Karpas-422 (cell line): ENCODE results near the gene TMEM40. TPM values are rescaled to one million over a fixed set of nuclear protein-coding genes. Genes with fewer than 3 reads are reported as not detected.
"Not testable (repeated sequence)": the region's sequence is repeated elsewhere in the genome, so short reads cannot be mapped to it uniquely, and the experiment has no call there.

Experiments used
- DNase-seq: peaks from one replicate; pipeline ENCODE4 v3.0.0-alpha.2; 2015
- H2AFZ ChIP-seq: fragments of 200-600 bp; sonication (generic); 2 replicates; pipeline ENCODE4 v1.6.1; 2014; ENCODE audit warnings: antibody characterized with exemption, low read length, mixed read lengths
- H3K27ac ChIP-seq: fragments of 200-600 bp; sonication (generic); 2 replicates; pipeline ENCODE4 v1.5.1; 2014; ENCODE audit warnings: mild to moderate bottlenecking, low read length, moderate library complexity
- H3K27me3 ChIP-seq: fragments of 200-600 bp; sonication (generic); 2 replicates; pipeline ENCODE4 v1.6.1; 2014; ENCODE audit warnings: low read length, mixed read lengths
- H3K36me3 ChIP-seq: fragments of 200-600 bp; sonication (generic); 2 replicates; pipeline ENCODE4 v1.6.1; 2014; ENCODE audit warnings: low read length, mixed read lengths; ENCODE audit not compliant: insufficient read depth
- H3K4me1 ChIP-seq: fragments of 200-600 bp; sonication (generic); 2 replicates; pipeline ENCODE4 v1.6.1; 2014; ENCODE audit warnings: mild to moderate bottlenecking, low read length, mixed read lengths
- H3K4me2 ChIP-seq: fragments of 200-600 bp; sonication (generic); 2 replicates; pipeline ENCODE4 v1.6.1; 2014; ENCODE audit warnings: low read length, low read depth, mild to moderate bottlenecking; ENCODE audit not compliant: poor library complexity, severe bottlenecking
- H3K4me3 ChIP-seq: fragments of 200-600 bp; sonication (generic); 2 replicates; pipeline ENCODE4 v1.5.1; 2014; ENCODE audit warnings: mild to moderate bottlenecking, antibody characterized with exemption, low read length, mixed read lengths
- H3K79me2 ChIP-seq: fragments of 200-600 bp; sonication (generic); 2 replicates; pipeline ENCODE4 v1.6.1; 2014; ENCODE audit warnings: mild to moderate bottlenecking, low read length, mixed read lengths
- H3K9ac ChIP-seq: fragments of 200-600 bp; sonication (generic); 2 replicates; pipeline ENCODE4 v1.6.0; 2014; ENCODE audit warnings: low read length
- H3K9me2 ChIP-seq: fragments of 200-600 bp; sonication (generic), shearing (Covaris generic); replicated peaks from 2 replicates; pipeline ENCODE4 v1.6.0; 2014; ENCODE audit warnings: mild to moderate bottlenecking, low read length, moderate library complexity; ENCODE audit not compliant: insufficient read depth
- H3K9me3 ChIP-seq: fragments of 300-700, 200-600 bp; sonication (generic); 2 replicates; pipeline ENCODE4 v1.6.1; 2014; ENCODE audit warnings: low read length, mixed read lengths
- H4K20me1 ChIP-seq: fragments of 200-600 bp; sonication (generic); 2 replicates; pipeline ENCODE4 v1.6.1; 2014; ENCODE audit warnings: mild to moderate bottlenecking, antibody characterized with exemption, low read length, low read depth; ENCODE audit not compliant: insufficient read depth
- total RNA-seq: library from RNA; depleted of rRNA; stranded (reverse); fragments of >200 nt; shearing (Covaris generic); gene quantifications from 2 replicates; pipeline ENCODE4 v1.2.3, GENCODE V29; 2014; ENCODE audit warnings: low replicate concordance

Gene TMEM40
- total RNA-seq, 1 experiment from 2014 or later = 0.26 TPM

DNA sequence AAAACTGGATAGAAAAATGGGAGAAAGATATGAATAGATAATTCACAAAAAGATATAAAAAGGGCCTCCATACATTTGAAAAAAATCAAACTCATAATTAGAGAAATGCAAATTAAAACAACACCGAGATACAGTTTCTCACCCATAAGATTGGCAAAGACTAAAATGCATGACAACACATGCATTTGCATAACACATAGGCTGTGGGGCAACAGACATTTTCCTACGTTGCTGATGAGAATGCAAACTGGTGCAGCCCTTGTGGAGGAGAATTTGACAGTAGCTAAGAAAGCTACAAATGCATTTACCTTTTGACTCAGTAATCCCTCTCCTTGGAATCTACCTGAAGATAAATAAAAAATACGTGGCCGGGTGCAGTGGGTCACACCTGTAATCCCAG lies 26.0 kb upstream of the TMEM40 start:
- Histone ChIP-seq H3K4me3 (no peak overlapping the region), H3K9me3 (no peaks in the 10 kb centered on the region), H3K79me2 (no peaks in the 10 kb centered on the region), H3K9ac (no peak overlapping the region), H2AFZ (no peak overlapping the region), H3K4me1 (peaks cover 28% of the 10 kb centered on the region), H3K4me2 (peak overlapping the region; percentile 31), H3K27ac (no peak overlapping the region), H3K27me3 (no peaks in the 10 kb centered on the region), H4K20me1 (no peaks in the 10 kb centered on the region), H3K9me2 (no peaks in the 10 kb centered on the region), H3K36me3 (no peaks in the 10 kb centered on the region)
- peak; percentile 65 for DNase-seq

DNA sequence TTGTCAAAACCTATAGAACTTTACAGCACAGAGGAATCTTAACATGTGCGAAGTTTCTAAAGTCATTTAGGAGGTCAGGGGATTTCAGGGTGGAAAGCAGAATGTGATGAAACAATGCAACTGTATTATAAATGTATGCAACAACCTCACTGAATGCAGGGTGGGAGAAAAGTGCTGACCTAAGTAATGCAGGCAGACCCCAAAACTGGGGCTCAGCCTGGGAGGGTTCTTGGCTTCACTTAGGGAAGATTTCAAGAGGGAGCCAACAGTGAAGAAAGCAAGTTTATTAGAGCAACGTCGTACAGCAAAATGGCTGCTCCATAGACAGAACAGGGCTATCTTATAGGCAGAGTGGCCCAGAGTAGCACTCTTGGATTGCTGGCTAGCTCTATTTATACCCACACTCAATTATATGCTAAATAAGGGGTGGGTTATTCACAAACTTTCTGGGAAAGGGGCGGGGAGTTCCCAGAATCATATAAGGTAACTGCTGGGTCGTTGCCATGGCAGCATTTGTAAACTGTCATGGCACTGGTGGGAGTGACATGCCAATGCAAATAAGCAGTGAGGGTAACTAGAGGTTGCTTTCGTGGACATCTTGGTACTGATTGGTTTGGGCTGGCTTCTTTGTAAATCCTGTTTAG lies 23.2 kb upstream of the TMEM40 start:
- no peaks in the 10 kb centered on the region for H3K36me3 ChIP-seq
- peaks cover 20% of the 10 kb centered on the region for H3K4me1 ChIP-seq
- no peak overlapping the region for H3K4me2 ChIP-seq
- DNase-seq = no peak
- no peaks in the 10 kb centered on the region for H3K79me2 ChIP-seq
- no peaks in the 10 kb centered on the region for H3K9me2 ChIP-seq
- no peaks in the 10 kb centered on the region for H3K27me3 ChIP-seq
- no peak overlapping the region for H2AFZ ChIP-seq
- H3K9ac ChIP-seq = no peak overlapping the region
- no peaks in the 10 kb centered on the region for H4K20me1 ChIP-seq
- no peaks in the 10 kb centered on the region for H3K9me3 ChIP-seq
- H3K4me3 ChIP-seq = no peak overlapping the region
- no peak overlapping the region for H3K27ac ChIP-seq

GRCh38 chr3:12780751-12781150 lies 21.7 kb upstream of the TMEM40 start:
- Histone ChIP-seq H3K9ac (no peak overlapping the region), H2AFZ (no peak overlapping the region)
- no peak for DNase-seq

GRCh38 chr3:12777171-12777570 lies 18.1 kb upstream of the TMEM40 start:
- H3K27me3 ChIP-seq = peaks cover 2% of the 10 kb centered on the region; the same call in 1 of the 2 replicates
- no peaks in the 10 kb centered on the region for H3K9me3 ChIP-seq
- no peaks in the 10 kb centered on the region for H3K9me2 ChIP-seq
- H3K4me2 ChIP-seq = no peak overlapping the region
- H3K4me1 ChIP-seq = peaks cover 10% of the 10 kb centered on the region
- H3K36me3 ChIP-seq = no peaks in the 10 kb centered on the region
- H3K79me2 ChIP-seq = no peaks in the 10 kb centered on the region
- no peaks in the 10 kb centered on the region for H4K20me1 ChIP-seq
- H3K27ac ChIP-seq = no peak overlapping the region
- no peak overlapping the region for H2AFZ ChIP-seq
- no peak overlapping the region for H3K4me3 ChIP-seq
- H3K9ac ChIP-seq = no peak overlapping the region
- DNase-seq = no peak

More at GRCh38 chr3:12780751-12781150, 21.7 kb upstream of the TMEM40 start:
- H3K4me1 ChIP-seq = peaks cover 19% of the 10 kb centered on the region
- H3K9me2 ChIP-seq = no peaks in the 10 kb centered on the region
- no peaks in the 10 kb centered on the region for H3K9me3 ChIP-seq
- no peak overlapping the region for H3K4me2 ChIP-seq
- no peaks in the 10 kb centered on the region for H3K79me2 ChIP-seq
- no peak overlapping the region for H3K4me3 ChIP-seq
- H3K27me3 ChIP-seq = no peaks in the 10 kb centered on the region
- H3K36me3 ChIP-seq = no peaks in the 10 kb centered on the region
- no peaks in the 10 kb centered on the region for H4K20me1 ChIP-seq
- H3K27ac ChIP-seq = no peak overlapping the region

DNA sequence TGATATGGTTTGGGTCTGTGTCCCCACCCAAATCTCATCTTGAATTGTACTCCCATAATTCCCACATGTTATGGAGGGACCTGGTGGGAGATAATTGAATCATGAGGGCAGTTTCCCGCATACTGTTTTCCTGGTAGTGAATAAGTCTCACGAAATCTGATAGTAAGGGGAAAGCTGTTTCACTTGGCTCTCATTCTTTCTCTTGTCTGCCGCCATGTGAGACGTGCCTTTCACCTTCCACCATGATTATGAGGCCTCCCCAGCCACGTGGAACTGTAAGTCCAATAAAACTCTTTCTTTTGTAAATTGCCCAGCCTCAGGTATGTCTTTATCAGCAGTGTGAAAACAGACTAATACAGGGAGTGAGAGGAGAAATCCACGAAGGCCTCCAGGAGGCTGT lies 16.9 kb upstream of the TMEM40 start:
- not testable (repeated sequence) for H3K36me3 ChIP-seq, H4K20me1 ChIP-seq, H3K4me2 ChIP-seq, H3K9me3 ChIP-seq, DNase-seq, H3K79me2 ChIP-seq, H3K27ac ChIP-seq, H3K4me3 ChIP-seq, H2AFZ ChIP-seq, H3K27me3 ChIP-seq, H3K9ac ChIP-seq, H3K9me2 ChIP-seq
- H3K4me1 ChIP-seq = peaks cover 10% of the 10 kb centered on the region

- no peak overlapping the region for H3K9ac ChIP-seq
- no peaks in the 10 kb centered on the region for H4K20me1 ChIP-seq
- H3K9me2 ChIP-seq = no peaks in the 10 kb centered on the region
- H3K4me1 ChIP-seq = peaks cover 10% of the 10 kb centered on the region
- no peak overlapping the region for H2AFZ ChIP-seq
- H3K36me3 ChIP-seq = no peaks in the 10 kb centered on the region
- H3K27me3 ChIP-seq = peaks cover 2% of the 10 kb centered on the region; the same call in 1 of the 2 replicates
- H3K4me2 ChIP-seq = no peak overlapping the region
- no peaks in the 10 kb centered on the region for H3K9me3 ChIP-seq
- H3K4me3 ChIP-seq = no peak overlapping the region
- DNase-seq = no peak
- no peak overlapping the region for H3K27ac ChIP-seq
- no peaks in the 10 kb centered on the region for H3K79me2 ChIP-seq
Measured at GRCh38 chr3:12775226-12775625, 16.2 kb upstream of the TMEM40 start.

DNA sequence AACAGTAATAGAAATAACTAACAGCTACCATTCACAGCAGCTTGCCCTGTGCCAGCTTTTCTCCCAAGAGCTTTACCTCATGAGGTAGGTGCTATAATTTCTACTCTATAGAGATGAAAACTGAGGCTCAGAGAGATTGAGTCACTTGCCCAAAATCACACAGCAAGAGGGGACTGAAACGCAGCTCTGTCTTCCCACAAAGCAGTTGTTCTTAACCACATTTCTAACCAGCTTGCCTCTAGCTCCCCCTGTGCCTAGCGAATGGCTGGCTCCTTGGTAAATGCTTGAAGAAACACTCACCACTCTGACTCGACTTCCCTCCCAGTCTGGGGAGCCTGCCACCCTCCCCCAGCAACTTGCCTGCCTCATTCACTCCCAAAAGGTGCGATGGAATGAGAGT lies 15.6 kb upstream of the TMEM40 start:
- H3K9me2 ChIP-seq = no peaks in the 10 kb centered on the region
- no peak for DNase-seq
- H3K36me3 ChIP-seq = no peaks in the 10 kb centered on the region
- H3K4me1 ChIP-seq = peaks cover 10% of the 10 kb centered on the region
- no peak overlapping the region for H3K27ac ChIP-seq
- no peak overlapping the region for H2AFZ ChIP-seq
- no peak overlapping the region for H3K9ac ChIP-seq
- H3K4me2 ChIP-seq = no peak overlapping the region
- peaks cover 2% of the 10 kb centered on the region; the same call in 1 of the 2 replicates for H3K27me3 ChIP-seq
- H3K4me3 ChIP-seq = no peak overlapping the region
- H3K9me3 ChIP-seq = no peaks in the 10 kb centered on the region
- no peaks in the 10 kb centered on the region for H4K20me1 ChIP-seq
- H3K79me2 ChIP-seq = no peaks in the 10 kb centered on the region

- no peak overlapping the region for H3K4me2 ChIP-seq
- no peak overlapping the region for H3K27ac ChIP-seq
- H3K4me3 ChIP-seq = no peak overlapping the region
- H3K36me3 ChIP-seq = no peaks in the 10 kb centered on the region
- H3K4me1 ChIP-seq = peaks cover 10% of the 10 kb centered on the region
- no peak overlapping the region for H2AFZ ChIP-seq
- no peak overlapping the region for H3K9ac ChIP-seq
- H3K9me3 ChIP-seq = no peaks in the 10 kb centered on the region
- H3K79me2 ChIP-seq = no peaks in the 10 kb centered on the region
- H4K20me1 ChIP-seq = no peaks in the 10 kb centered on the region
- peaks cover 2% of the 10 kb centered on the region; the same call in 1 of the 2 replicates for H3K27me3 ChIP-seq
- H3K9me2 ChIP-seq = no peaks in the 10 kb centered on the region
- DNase-seq = no peak
Measured at GRCh38 chr3:12773710-12774086, 14.6 kb upstream of the TMEM40 start.
